ENCODE measurements around the gene LRRC8D. TPM values are rescaled to one million over a fixed set of nuclear protein-coding genes. Genes with fewer than 3 reads are reported as not detected.

Gene LRRC8D
- total and polyA plus RNA-seq, 2 experiments from 2014 or later: 23.6 to 48.8 TPM

DNA sequence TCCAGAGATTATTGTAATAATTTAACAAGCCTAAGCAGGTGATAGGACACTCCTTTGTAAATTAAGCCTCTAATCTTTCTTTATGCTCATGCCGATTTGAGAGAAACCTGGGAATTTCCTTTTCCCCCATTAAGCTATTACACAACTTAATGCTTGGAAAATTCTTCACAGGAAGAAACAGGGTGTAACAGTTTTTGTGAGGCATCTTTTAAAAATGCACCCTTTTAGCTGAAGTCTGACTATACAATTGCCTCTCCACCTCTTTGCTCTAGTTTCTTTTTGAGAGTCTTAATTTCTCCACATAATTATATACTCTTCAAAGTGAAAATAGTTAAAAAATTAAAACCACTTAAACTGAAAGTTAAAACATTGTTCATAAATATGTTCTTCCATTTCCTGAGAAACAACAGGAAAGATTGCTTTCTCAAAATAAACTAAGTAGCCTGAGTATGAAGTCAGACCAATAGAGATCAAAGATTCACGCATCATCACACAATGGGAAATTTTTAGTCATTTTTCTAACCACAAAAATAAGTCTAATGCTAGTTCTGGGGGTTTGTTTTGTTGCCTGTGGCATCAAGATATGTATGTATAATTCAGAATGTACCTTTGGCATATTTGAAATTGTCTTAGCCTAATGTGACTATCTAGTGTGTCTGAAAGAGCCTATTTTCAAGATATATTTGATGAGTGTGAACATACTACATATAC, 34.7 kb downstream of the LRRC8D start (continued):
- TF ChIP-seq, protein P1, sequence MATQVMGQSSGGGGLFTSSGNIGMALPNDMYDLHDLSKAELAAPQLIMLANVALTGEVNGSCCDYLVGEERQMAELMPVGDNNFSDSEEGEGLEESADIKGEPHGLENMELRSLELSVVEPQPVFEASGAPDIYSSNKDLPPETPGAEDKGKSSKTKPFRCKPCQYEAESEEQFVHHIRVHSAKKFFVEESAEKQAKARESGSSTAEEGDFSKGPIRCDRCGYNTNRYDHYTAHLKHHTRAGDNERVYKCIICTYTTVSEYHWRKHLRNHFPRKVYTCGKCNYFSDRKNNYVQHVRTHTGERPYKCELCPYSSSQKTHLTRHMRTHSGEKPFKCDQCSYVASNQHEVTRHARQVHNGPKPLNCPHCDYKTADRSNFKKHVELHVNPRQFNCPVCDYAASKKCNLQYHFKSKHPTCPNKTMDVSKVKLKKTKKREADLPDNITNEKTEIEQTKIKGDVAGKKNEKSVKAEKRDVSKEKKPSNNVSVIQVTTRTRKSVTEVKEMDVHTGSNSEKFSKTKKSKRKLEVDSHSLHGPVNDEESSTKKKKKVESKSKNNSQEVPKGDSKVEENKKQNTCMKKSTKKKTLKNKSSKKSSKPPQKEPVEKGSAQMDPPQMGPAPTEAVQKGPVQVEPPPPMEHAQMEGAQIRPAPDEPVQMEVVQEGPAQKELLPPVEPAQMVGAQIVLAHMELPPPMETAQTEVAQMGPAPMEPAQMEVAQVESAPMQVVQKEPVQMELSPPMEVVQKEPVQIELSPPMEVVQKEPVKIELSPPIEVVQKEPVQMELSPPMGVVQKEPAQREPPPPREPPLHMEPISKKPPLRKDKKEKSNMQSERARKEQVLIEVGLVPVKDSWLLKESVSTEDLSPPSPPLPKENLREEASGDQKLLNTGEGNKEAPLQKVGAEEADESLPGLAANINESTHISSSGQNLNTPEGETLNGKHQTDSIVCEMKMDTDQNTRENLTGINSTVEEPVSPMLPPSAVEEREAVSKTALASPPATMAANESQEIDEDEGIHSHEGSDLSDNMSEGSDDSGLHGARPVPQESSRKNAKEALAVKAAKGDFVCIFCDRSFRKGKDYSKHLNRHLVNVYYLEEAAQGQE (IDR thresholded peaks at IDR 0.05; ENCODE audit: unreplicated experiment): no peak
- TF ChIP-seq, protein P2, sequence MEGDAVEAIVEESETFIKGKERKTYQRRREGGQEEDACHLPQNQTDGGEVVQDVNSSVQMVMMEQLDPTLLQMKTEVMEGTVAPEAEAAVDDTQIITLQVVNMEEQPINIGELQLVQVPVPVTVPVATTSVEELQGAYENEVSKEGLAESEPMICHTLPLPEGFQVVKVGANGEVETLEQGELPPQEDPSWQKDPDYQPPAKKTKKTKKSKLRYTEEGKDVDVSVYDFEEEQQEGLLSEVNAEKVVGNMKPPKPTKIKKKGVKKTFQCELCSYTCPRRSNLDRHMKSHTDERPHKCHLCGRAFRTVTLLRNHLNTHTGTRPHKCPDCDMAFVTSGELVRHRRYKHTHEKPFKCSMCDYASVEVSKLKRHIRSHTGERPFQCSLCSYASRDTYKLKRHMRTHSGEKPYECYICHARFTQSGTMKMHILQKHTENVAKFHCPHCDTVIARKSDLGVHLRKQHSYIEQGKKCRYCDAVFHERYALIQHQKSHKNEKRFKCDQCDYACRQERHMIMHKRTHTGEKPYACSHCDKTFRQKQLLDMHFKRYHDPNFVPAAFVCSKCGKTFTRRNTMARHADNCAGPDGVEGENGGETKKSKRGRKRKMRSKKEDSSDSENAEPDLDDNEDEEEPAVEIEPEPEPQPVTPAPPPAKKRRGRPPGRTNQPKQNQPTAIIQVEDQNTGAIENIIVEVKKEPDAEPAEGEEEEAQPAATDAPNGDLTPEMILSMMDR (conservative IDR thresholded peaks at IDR 0.05; ENCODE audit: low read depth in 2 of 2): no peak
- TF ChIP-seq, protein P3, sequence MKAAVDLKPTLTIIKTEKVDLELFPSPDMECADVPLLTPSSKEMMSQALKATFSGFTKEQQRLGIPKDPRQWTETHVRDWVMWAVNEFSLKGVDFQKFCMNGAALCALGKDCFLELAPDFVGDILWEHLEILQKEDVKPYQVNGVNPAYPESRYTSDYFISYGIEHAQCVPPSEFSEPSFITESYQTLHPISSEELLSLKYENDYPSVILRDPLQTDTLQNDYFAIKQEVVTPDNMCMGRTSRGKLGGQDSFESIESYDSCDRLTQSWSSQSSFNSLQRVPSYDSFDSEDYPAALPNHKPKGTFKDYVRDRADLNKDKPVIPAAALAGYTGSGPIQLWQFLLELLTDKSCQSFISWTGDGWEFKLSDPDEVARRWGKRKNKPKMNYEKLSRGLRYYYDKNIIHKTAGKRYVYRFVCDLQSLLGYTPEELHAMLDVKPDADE (IDR thresholded peaks at IDR 0.05): no peak
- no peak for TF ChIP-seq EZH2 (IDR thresholded peaks at IDR 0.05; ENCODE audit: low read depth, unreplicated experiment)

DNA sequence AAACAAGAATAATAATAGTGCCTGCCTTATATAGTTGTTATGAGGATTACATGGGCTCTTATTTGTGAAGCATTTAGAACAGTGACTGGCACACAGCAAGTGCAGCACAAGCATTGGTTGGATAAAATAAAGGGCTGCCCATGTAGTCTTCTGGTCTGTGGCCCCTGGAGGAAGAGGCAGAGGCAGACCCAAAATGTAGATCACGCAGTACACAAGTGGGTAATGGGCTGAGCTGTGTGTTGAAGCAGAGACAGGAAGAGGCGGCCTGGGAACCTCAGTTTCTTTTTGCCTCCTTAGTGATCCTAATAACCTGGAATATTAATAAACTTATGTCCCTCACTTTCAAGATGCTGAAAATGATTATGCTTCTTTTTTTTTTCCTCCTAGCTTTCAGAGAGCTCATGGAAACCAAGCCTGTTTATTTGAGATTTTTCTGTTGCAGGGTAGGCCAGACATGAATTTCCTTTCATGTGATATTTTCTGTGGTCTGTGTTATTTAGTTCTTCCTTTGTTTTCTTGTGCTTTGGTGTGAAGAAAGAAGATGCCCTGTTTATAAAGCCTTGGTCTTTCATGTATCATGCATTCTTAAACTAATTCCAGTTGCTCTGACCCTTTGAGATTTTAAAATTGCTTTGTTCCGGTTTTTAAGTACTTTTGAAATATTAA, 42.5 kb downstream of the LRRC8D start:
- Histone ChIP-seq H3K4me1 (ENCODE audit: insufficient read depth) (peaks cover 36% of the 10 kb centered on the region), H3K27ac (ENCODE audit: low read depth) (peak overlapping the region; percentile 34), H3K27me3 (ENCODE audit: insufficient read depth) (no peaks in the 10 kb centered on the region), H2AFZ (no peak overlapping the region), H3K79me2 (replicated peaks; ENCODE audit: insufficient read depth) (peaks cover 36% of the 10 kb centered on the region), H3K36me3 (ENCODE audit: insufficient read depth) (no peaks in the 10 kb centered on the region), H3F3A (replicated peaks; ENCODE audit: low read depth) (no peaks in the 10 kb centered on the region), H3K4me2 (peak overlapping the region; percentile 18), H3K4me3 (no peak overlapping the region), H4K20me1 (replicated peaks; ENCODE audit: insufficient read depth) (no peaks in the 10 kb centered on the region), H3K9me2 (ENCODE audit: insufficient read depth) (no peaks in the 10 kb centered on the region)
- TF ChIP-seq, protein P3 (IDR thresholded peaks at IDR 0.05): no peak
- TF ChIP-seq CREB1 (CRISPR knock-in tag; IDR thresholded peaks at IDR 0.05; ENCODE audit: low read depth) (no peak), JUNB (IDR thresholded peaks at IDR 0.05; ENCODE audit: unreplicated experiment) (no peak), ZNF114 (CRISPR knock-in tag; IDR thresholded peaks at IDR 0.05) (no peak), EZH2phosphoT487 (IDR thresholded peaks at IDR 0.05; ENCODE audit: unreplicated experiment) (no peak)
- H3K4me3 Mint-ChIP-seq: no peak overlapping the region
- H3K36me3 Mint-ChIP-seq (ENCODE audit: low read depth): peaks cover 14% of the 10 kb centered on the region
- ATAC-seq: peak; percentile 53
- DNase-seq (ENCODE audit: low spot score): no peak
- H3K4me1 Mint-ChIP-seq: peaks cover 48% of the 10 kb centered on the region
- H3K27ac Mint-ChIP-seq: peak overlapping the region; percentile 71
- no peaks in the 10 kb centered on the region for H3K9me3 Mint-ChIP-seq
- peaks cover 3% of the 10 kb centered on the region for H3K27me3 Mint-ChIP-seq (ENCODE audit: insufficient read depth, low read depth, poor library complexity)
